ENCODE results near the gene PLEKHF1. TPM values are rescaled to one million over a fixed set of nuclear protein-coding genes. Genes with fewer than 3 reads are reported as not detected.
A peak's percentile ranks its signal among the peaks of the same experiment; 100 is the strongest.

The PLEKHF1 gene
- total RNA-seq, 1 donor from 2014 or later = 0.92 TPM

GRCh38 chr19:29694161-29694560 is 28.9 kb downstream of the PLEKHF1 start:
- DNase-seq (ENCODE audit: low spot score in 2 of 2, unreplicated experiment in 2 of 2) = no peak
- H3K27me3 Mint-ChIP-seq (ENCODE audit: low read depth) = no peaks in the 10 kb centered on the region
- no peak for TF ChIP-seq CTCF (IDR thresholded peaks at IDR 0.05; ENCODE audit: unreplicated experiment)
- H3K4me3 Mint-ChIP-seq = no peak overlapping the region
- H3K27ac Mint-ChIP-seq = no peak overlapping the region
- H3K36me3 Mint-ChIP-seq = peaks cover 4% of the 10 kb centered on the region
- no peaks in the 10 kb centered on the region for H3K4me1 Mint-ChIP-seq
- no peaks in the 10 kb centered on the region for H3K9me3 Mint-ChIP-seq

- Mint-ChIP-seq H3K4me3 (no peak overlapping the region), H3K9me3 (no peaks in the 10 kb centered on the region), H3K4me1 (no peaks in the 10 kb centered on the region), H3K36me3 (no peaks in the 10 kb centered on the region), H3K27ac (no peak overlapping the region), H3K27me3 (ENCODE audit: low read depth) (no peaks in the 10 kb centered on the region)
- TF ChIP-seq CTCF (IDR thresholded peaks at IDR 0.05; ENCODE audit: unreplicated experiment) = peak; percentile 62
- peak in 1 of 2 experiments; percentile 74 for DNase-seq (ENCODE audit: low spot score in 2 of 2, unreplicated experiment in 2 of 2)
These were observed 29.7 kb downstream of the PLEKHF1 start for GRCh38 chr19:29694669-29695627.

- Mint-ChIP-seq H3K27ac (no peak overlapping the region), H3K4me1 (no peaks in the 10 kb centered on the region), H3K27me3 (ENCODE audit: low read depth) (no peaks in the 10 kb centered on the region), H3K36me3 (no peaks in the 10 kb centered on the region), H3K4me3 (no peak overlapping the region), H3K9me3 (no peaks in the 10 kb centered on the region)
- DNase-seq (ENCODE audit: low spot score in 2 of 2, unreplicated experiment in 2 of 2) = no peak
- no peak for TF ChIP-seq CTCF (IDR thresholded peaks at IDR 0.05; ENCODE audit: unreplicated experiment)
These were observed 30.7 kb downstream of the PLEKHF1 start for GRCh38 chr19:29695765-29696564.

- H3K4me3 Mint-ChIP-seq = no peak overlapping the region
- no peaks in the 10 kb centered on the region for H3K36me3 Mint-ChIP-seq
- H3K9me3 Mint-ChIP-seq = no peaks in the 10 kb centered on the region
- no peak overlapping the region for H3K27ac Mint-ChIP-seq
- no peak for TF ChIP-seq CTCF (IDR thresholded peaks at IDR 0.05; ENCODE audit: unreplicated experiment)
- no peak for DNase-seq (ENCODE audit: low spot score in 2 of 2, unreplicated experiment in 2 of 2)
- no peaks in the 10 kb centered on the region for H3K27me3 Mint-ChIP-seq (ENCODE audit: low read depth)
- no peaks in the 10 kb centered on the region for H3K4me1 Mint-ChIP-seq
These were observed 31.2 kb downstream of the PLEKHF1 start for GRCh38 chr19:29696565-29696846.

GRCh38 chr19:29697523-29698261 is 32.4 kb downstream of the PLEKHF1 start:
- DNase-seq (ENCODE audit: low spot score in 2 of 2, unreplicated experiment in 2 of 2) = no peak
- no peak overlapping the region for H3K27ac Mint-ChIP-seq
- no peaks in the 10 kb centered on the region for H3K36me3 Mint-ChIP-seq
- TF ChIP-seq CTCF (IDR thresholded peaks at IDR 0.05; ENCODE audit: unreplicated experiment) = no peak
- H3K4me3 Mint-ChIP-seq = no peak overlapping the region
- no peaks in the 10 kb centered on the region for H3K9me3 Mint-ChIP-seq
- H3K27me3 Mint-ChIP-seq (ENCODE audit: low read depth) = no peaks in the 10 kb centered on the region
- H3K4me1 Mint-ChIP-seq = no peaks in the 10 kb centered on the region

Measured in mesothelial cell of epicardium (in vitro differentiated cells).